GM18505 (cell line): Measurements from ENCODE around the gene NUTF2.

Experiments used
- ATAC-seq: cut with Tn5 transposase; IDR thresholded peaks from one replicate; pipeline ENCODE4 v1.9.1; 2021; ENCODE audit not compliant: unreplicated experiment
- POLR2A ChIP-seq: IDR thresholded peaks from 4 replicates; pipeline ENCODE4 v1.6.1; 2011; ENCODE audit warnings: borderline replicate concordance; ENCODE audit not compliant: insufficient read depth, insufficient read length; ENCODE audit errors: extremely low read depth

NUTF2 gene

GRCh38 chr16:67846320-67847063, at the start of gene NUTF2:
NUTF2 (plus strand) TSS chr16:67846933; CDS start chr16:67865131, 18,198 bp downstream.
- peak; percentile 59 for ATAC-seq
- TF ChIP-seq POLR2A: peak; percentile 76

GRCh38 chr16:67800338-67800926, 46.3 kb upstream of the NUTF2 start:
- no peak for TF ChIP-seq POLR2A
- no peak for ATAC-seq

GRCh38 chr16:67801241-67801640, 45.5 kb upstream of the NUTF2 start:
- no peak for ATAC-seq
- TF ChIP-seq POLR2A: no peak

GRCh38 chr16:67801883-67802282, 44.9 kb upstream of the NUTF2 start:
- TF ChIP-seq POLR2A: no peak
- ATAC-seq: no peak

- ATAC-seq: no peak
These were observed 42.8 kb upstream of the NUTF2 start for GRCh38 chr16:67803894-67804293.

GRCh38 chr16:67804853-67805542, 41.7 kb upstream of the NUTF2 start:
- TF ChIP-seq POLR2A: no peak
- ATAC-seq: no peak

More at GRCh38 chr16:67803894-67804293, 42.8 kb upstream of the NUTF2 start:
- TF ChIP-seq POLR2A: no peak

GRCh38 chr16:67805718-67806427, 40.9 kb upstream of the NUTF2 start:
- no peak for TF ChIP-seq POLR2A
- ATAC-seq: no peak

GRCh38 chr16:67806428-67807147, 40.1 kb upstream of the NUTF2 start, which contains the start of the genes RANBP10 and TSNAXIP1:
RANBP10 (minus strand) TSS chr16:67806560; CDS start chr16:67806536, 24 bp downstream.
TSNAXIP1 (plus strand) TSS chr16:67806889; CDS start chr16:67807150, 261 bp downstream.
- ATAC-seq: peak; percentile 86
- peak; percentile 90 for TF ChIP-seq POLR2A

GRCh38 chr16:67807148-67807682, 39.5 kb upstream of the NUTF2 start:
- ATAC-seq: no peak
- TF ChIP-seq POLR2A: no peak

- TF ChIP-seq POLR2A: no peak
- ATAC-seq: no peak
These were observed 34.8 kb upstream of the NUTF2 start for GRCh38 chr16:67811899-67812298.

- no peak for ATAC-seq
- TF ChIP-seq POLR2A: no peak
These were observed 32.2 kb upstream of the NUTF2 start for GRCh38 chr16:67814567-67814966.

GRCh38 chr16:67820608-67821259, 26.0 kb upstream of the NUTF2 start:
- ATAC-seq: no peak
- TF ChIP-seq POLR2A: no peak
